Uterus (tissue), 2 donors: ENCODE measurements around the gene TRAF1.

Experiments
- POLR2A ChIP-seq, 2 donors: fragments of 450-650 bp; IDR thresholded peaks; one replicate each; pipeline ENCODE4 v1.6.1; 2016; ENCODE audit warnings: antibody characterized with exemption in 2 of 2, mild to moderate bottlenecking in 1 of 2, moderate library complexity in 1 of 2
- TF ChIP-seq, protein P1 (sequence below), 4 experiments: fragments of 200-600 bp in 2 of 4; fragments of 450-650 bp in 2 of 4; sonication (generic) in 2 of 4; IDR thresholded peaks; one replicate each; pipeline ENCODE4 v1.5.1; 2016 to 2019; ENCODE audit warnings: antibody characterized with exemption in 4 of 4, mild to moderate bottlenecking in 2 of 4, moderate library complexity in 1 of 4

DNA sequence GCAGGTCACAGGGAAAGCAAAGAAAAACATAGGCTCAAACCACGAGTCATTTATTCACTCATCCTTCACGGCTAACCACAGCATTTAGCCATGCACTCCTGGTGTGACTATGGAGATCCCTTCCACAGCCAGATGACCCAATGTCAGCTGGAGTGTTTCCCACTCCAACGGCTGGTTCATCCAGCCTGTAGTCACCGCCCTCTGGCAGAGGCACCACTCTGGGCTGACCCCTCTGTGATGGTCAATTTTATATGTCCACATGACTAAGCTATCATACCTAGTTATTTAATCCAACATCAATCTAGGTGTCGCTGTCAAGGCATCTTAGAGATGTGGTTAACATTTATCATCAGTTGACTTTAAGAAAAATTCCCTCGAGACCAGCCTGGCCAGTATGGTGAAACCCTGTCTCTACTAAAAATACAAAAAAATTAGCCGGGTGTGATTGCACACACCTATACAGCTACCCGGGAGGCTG is 40.1 kb downstream of the TRAF1 start:
- TF ChIP-seq, protein P1, sequence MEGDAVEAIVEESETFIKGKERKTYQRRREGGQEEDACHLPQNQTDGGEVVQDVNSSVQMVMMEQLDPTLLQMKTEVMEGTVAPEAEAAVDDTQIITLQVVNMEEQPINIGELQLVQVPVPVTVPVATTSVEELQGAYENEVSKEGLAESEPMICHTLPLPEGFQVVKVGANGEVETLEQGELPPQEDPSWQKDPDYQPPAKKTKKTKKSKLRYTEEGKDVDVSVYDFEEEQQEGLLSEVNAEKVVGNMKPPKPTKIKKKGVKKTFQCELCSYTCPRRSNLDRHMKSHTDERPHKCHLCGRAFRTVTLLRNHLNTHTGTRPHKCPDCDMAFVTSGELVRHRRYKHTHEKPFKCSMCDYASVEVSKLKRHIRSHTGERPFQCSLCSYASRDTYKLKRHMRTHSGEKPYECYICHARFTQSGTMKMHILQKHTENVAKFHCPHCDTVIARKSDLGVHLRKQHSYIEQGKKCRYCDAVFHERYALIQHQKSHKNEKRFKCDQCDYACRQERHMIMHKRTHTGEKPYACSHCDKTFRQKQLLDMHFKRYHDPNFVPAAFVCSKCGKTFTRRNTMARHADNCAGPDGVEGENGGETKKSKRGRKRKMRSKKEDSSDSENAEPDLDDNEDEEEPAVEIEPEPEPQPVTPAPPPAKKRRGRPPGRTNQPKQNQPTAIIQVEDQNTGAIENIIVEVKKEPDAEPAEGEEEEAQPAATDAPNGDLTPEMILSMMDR (IDR thresholded peaks at IDR 0.05), result no peak
- no peak for TF ChIP-seq POLR2A (IDR thresholded peaks at IDR 0.05)
